ENCODE data around the gene TRIM17.

The TRIM17 gene

DNA sequence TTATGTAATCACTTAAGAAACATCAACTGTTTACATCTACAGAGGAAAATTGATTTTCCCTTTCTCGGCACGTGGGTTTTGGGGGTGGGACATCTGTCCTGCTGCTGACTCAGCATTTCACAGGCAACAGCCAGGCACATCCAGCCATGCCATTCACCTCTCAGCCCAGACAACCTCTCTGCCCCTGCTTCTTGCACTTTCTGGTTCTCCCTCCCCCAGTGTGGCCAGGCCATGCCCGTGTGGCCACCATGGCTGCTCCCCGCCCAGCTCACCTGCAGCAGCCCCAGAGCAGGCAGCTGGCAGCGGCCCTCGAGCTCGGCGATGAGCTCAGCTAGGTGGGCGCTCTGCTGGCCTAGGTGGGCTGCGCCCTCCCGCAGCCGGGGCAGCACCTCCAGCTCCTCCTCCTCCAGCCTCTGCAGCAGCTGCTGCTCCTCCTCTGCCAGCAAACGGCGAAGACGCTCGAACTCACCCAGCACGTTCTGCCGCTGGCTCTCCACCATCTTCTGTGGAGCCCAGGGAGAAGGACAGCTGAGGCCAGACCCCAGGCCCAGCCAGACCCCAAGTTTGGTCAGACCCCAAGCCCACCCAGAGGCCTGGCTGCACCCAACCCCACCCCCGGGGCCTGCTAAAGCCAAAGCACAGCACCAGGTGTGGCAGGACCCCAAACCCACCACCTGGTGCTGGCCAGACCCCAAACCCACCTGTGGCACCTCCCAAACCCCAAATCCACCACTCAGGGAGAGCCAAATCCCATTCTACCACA, 15.8 kb downstream of the TRIM17 start (continued):
- TF ChIP-seq CTCF (tag by site-specific recombination; IDR thresholded peaks at IDR 0.05) (no peak), KLF8 (tag by site-specific recombination; IDR thresholded peaks at IDR 0.05) (no peak)

GRCh38 chr1:228400237-228400651, 16.4 kb downstream of the TRIM17 start:
- no peaks in the 10 kb centered on the region for H3K9me3 ChIP-seq (ENCODE audit: control insufficient read depth, insufficient read depth, low read depth, low read length)
- POLR2A ChIA-PET, result interaction anchor here (0.6 kb wide), 1 partner anchor 59 kb away, joined by 3 read pairs; no protein-coding TSS in a partner anchor
- no peak overlapping the region for H3K4me3 ChIP-seq (ENCODE audit: low read depth, low read length)
- no peak overlapping the region; the same call in 1 of the 2 replicates for H3K27ac ChIP-seq (ENCODE audit: extremely low read depth, low read depth, low read length)
- peaks cover 20 to 93% of the 10 kb centered on the region in 2 experiments; a peak in 2 of 3 replicates for H3K36me3 ChIP-seq (ENCODE audit: control insufficient read depth in 2 of 2, insufficient read depth in 1 of 2, low read length in 2 of 2)
- peaks cover 7% of the 10 kb centered on the region for H3K4me1 ChIP-seq (ENCODE audit: control insufficient read depth, insufficient read depth, low read length)
- no peak for TF ChIP-seq GLI2 (tag by site-specific recombination; IDR thresholded peaks at IDR 0.05; ENCODE audit: borderline replicate concordance, low read depth)
- TF ChIP-seq ZBTB11 (tag by site-specific recombination; conservative IDR thresholded peaks at IDR 0.05; ENCODE audit: low read depth), result no peak
- no peak for TF ChIP-seq ZNF2 (tag by site-specific recombination; IDR thresholded peaks at IDR 0.05)
- TF ChIP-seq ZNF10 (tag by site-specific recombination; IDR thresholded peaks at IDR 0.05), result peak; percentile 29; the same call in 1 of the 2 replicates
- TF ChIP-seq ZIC2 (tag by site-specific recombination; IDR thresholded peaks at IDR 0.05), result peak; percentile 93
- TF ChIP-seq ZNF629 (tag by site-specific recombination; IDR thresholded peaks at IDR 0.05), result no peak
- no peak for TF ChIP-seq PRDM1 (tag by site-specific recombination; IDR thresholded peaks at IDR 0.05)
- CTCF ChIA-PET, result no interaction called here

DNA sequence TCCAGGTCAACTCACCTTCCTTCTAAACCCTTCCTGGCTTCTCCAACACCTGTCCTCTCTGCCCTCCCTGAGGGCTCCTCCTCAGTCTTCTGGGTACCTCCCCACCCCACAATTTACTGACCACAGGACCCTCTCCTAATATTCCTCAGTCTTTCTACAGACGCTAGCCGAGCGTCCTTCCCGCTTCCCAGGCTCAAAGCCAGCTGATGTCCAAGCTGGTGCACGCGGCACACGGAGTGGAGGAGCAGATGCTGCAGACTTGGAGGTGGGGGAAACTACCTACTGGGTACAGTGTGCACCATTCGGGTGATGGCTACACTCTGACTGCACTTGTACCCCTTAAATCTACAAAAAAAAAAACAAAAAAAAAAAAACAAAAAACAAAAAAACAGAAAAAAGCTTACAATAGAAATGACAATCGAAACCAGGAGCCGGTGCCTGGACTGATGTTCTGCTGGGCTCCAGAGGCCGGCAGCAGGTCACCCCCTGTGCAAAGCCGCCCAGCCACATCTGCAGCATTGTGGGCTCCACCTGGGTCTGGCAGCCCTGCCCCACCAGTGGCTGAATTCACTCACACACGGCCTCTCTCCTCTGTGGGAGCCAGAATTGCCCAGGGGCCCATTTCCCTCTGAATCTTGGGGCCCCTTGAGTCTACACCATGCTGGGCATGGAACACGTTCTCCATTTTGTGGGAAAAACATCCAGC, 17.0 kb downstream of the TRIM17 start:
- Histone ChIP-seq H3K4me3 (ENCODE audit: low read depth, low read length) (no peak overlapping the region), H3K27ac (ENCODE audit: extremely low read depth, low read depth, low read length) (no peak overlapping the region; the same call in 1 of the 2 replicates), H3K36me3 (ENCODE audit: control insufficient read depth in 2 of 2, insufficient read depth in 1 of 2, low read length in 2 of 2) (peaks cover 20 to 96% of the 10 kb centered on the region in 2 experiments; a peak in 2 of 3 replicates), H3K9me3 (ENCODE audit: control insufficient read depth, insufficient read depth, low read depth, low read length) (no peaks in the 10 kb centered on the region), H3K4me1 (ENCODE audit: control insufficient read depth, insufficient read depth, low read length) (peaks cover 2% of the 10 kb centered on the region)
- ChIA-PET POLR2A (interaction anchor here (0.6 to 0.7 kb wide), 2 partner anchors 59 to 131 kb away, joined by 3 to 4 read pairs; no protein-coding TSS in a partner anchor), CTCF (interaction anchor here (0.6 kb wide), 2 partner anchors 87 to 467 kb away, joined by 3 read pairs; no protein-coding TSS in a partner anchor)
- TF ChIP-seq ZNF791 (tag by site-specific recombination; IDR thresholded peaks at IDR 0.05), result no peak
- no peak for TF ChIP-seq ZNF416 (tag by site-specific recombination; IDR thresholded peaks at IDR 0.05)
- TF ChIP-seq ZNF768 (tag by site-specific recombination; IDR thresholded peaks at IDR 0.05), result no peak
- TF ChIP-seq ZNF426 (tag by site-specific recombination; IDR thresholded peaks at IDR 0.05), result no peak
- no peak for TF ChIP-seq ZNF677 (tag by site-specific recombination; IDR thresholded peaks at IDR 0.05)
- 0 out of 2 replicates have a peak, but pooled peaks have one; percentile 46 for TF ChIP-seq ZNF362 (tag by site-specific recombination; IDR thresholded peaks at IDR 0.05)
- no peak for TF ChIP-seq ZBTB8A (tag by site-specific recombination; IDR thresholded peaks at IDR 0.05)

Measured in HEK293 (cell line).